Subcutaneous abdominal adipose tissue (tissue), 5 donors: Measurements from ENCODE around the gene VGLL4.

ENCODE experiments used
- H3K27ac ChIP-seq: one replicate; pipeline ENCODE4 v1.7.0; 2013; ENCODE audit warnings: low read depth, mild to moderate bottlenecking, inconsistent platforms, low read length, moderate library complexity
- H3K27me3 ChIP-seq, 5 donors: one replicate each; pipeline ENCODE4 v1.7.0; 2013; ENCODE audit warnings: low read length in 5 of 5, inconsistent platforms in 1 of 5; ENCODE audit not compliant: control insufficient read depth in 5 of 5, insufficient read depth in 4 of 5
- H3K36me3 ChIP-seq, 5 donors: one replicate each; pipeline ENCODE4 v1.7.0; 2013; ENCODE audit warnings: low read length in 5 of 5; ENCODE audit not compliant: control insufficient read depth in 5 of 5, insufficient read depth in 5 of 5
- H3K4me1 ChIP-seq, 5 donors: one replicate each; pipeline ENCODE4 v1.7.0; 2013; ENCODE audit warnings: low read length in 5 of 5, mild to moderate bottlenecking in 3 of 5, moderate library complexity in 1 of 5; ENCODE audit not compliant: control insufficient read depth in 5 of 5, insufficient read depth in 5 of 5
- H3K4me3 ChIP-seq, 5 donors: one replicate each; pipeline ENCODE4 v1.7.0; 2013; ENCODE audit warnings: low read length in 5 of 5, low read depth in 1 of 5
- H3K9ac ChIP-seq, 5 donors: one replicate each; pipeline ENCODE4 v1.7.0; 2013; ENCODE audit warnings: low read length in 5 of 5, mild to moderate bottlenecking in 4 of 5, moderate library complexity in 3 of 5
- H3K9me3 ChIP-seq, 5 donors: one replicate each; pipeline ENCODE4 v1.7.0; 2013; ENCODE audit warnings: low read length in 5 of 5; ENCODE audit not compliant: control insufficient read depth in 5 of 5
- donor health status: healthy.
- donor health status: healthy.
- donor health status: healthy.
- donor health status: healthy.
- donor health status: healthy.

The VGLL4 gene

GRCh38 chr3:11654166-11654565, 10.5 kb upstream of the VGLL4 start:
- no peak overlapping the region for H3K9ac ChIP-seq
- no peaks in the 10 kb centered on the region for H3K27me3 ChIP-seq
- peaks cover 0 to 30% (median 13%) of the 10 kb centered on the region in 5 donors for H3K4me1 ChIP-seq
- no peaks in the 10 kb centered on the region for H3K9me3 ChIP-seq
- no peaks in the 10 kb centered on the region for H3K36me3 ChIP-seq
- H3K27ac ChIP-seq: no peak overlapping the region
- no peak overlapping the region for H3K4me3 ChIP-seq

DNA sequence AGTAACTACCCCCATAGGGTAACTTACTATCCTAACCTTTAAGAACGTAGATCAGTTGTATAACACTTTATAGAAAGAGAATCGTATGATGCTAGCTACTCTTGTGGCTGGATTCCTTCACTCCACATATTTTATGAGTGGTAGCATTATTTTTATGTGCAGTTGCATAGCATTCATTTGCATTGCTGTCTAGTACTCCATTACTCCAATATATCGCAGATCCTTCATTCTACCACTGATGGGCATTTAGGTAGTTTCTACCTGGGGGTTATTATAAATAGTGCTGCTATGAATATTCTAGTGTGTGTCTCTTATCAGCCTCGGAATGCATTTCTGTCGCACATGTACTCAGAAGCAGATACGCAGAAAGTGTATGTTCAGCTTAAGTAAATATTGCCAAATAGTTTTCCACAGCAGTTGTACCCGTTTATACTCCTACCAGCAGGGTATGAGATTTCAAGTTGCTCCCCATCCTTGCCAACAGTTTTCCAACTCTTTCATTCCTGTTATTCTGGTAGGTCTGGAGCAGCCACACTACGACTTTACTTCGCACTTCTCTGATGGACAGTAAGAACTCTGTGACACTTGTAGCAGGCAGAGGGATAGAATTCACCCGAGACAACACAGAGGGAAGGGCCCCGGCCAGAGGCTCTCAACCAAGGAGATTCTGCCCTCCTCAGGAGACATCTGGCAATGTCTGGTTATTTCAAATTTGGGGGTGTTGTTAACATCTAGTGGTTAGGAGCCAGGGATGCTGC, 9.8 kb upstream of the VGLL4 start:
- no peak overlapping the region for H3K9ac ChIP-seq
- no peak overlapping the region for H3K27ac ChIP-seq
- H3K9me3 ChIP-seq: no peaks in the 10 kb centered on the region
- H3K4me1 ChIP-seq: peaks cover 0 to 30% (median 13%) of the 10 kb centered on the region in 5 donors
- H3K4me3 ChIP-seq: no peak overlapping the region
- H3K27me3 ChIP-seq: no peaks in the 10 kb centered on the region
- no peaks in the 10 kb centered on the region for H3K36me3 ChIP-seq

GRCh38 chr3:11651900-11652299, 8.2 kb upstream of the VGLL4 start:
- peaks cover 0 to 15% (median 6%) of the 10 kb centered on the region in 5 donors for H3K4me1 ChIP-seq
- H3K4me3 ChIP-seq: no peak overlapping the region
- H3K9me3 ChIP-seq: no peaks in the 10 kb centered on the region
- no peak overlapping the region for H3K9ac ChIP-seq
- H3K27ac ChIP-seq: no peak overlapping the region
- H3K36me3 ChIP-seq: no peaks in the 10 kb centered on the region
- no peaks in the 10 kb centered on the region for H3K27me3 ChIP-seq

- no peak overlapping the region for H3K4me3 ChIP-seq
- no peaks in the 10 kb centered on the region for H3K9me3 ChIP-seq
- H3K27me3 ChIP-seq: no peaks in the 10 kb centered on the region
- H3K27ac ChIP-seq: no peak overlapping the region
- no peak overlapping the region for H3K9ac ChIP-seq
- peaks cover 0 to 11% (median 2%) of the 10 kb centered on the region in 5 donors for H3K4me1 ChIP-seq
- no peaks in the 10 kb centered on the region for H3K36me3 ChIP-seq
Observed at GRCh38 chr3:11651477-11651876, 7.8 kb upstream of the VGLL4 start.

DNA sequence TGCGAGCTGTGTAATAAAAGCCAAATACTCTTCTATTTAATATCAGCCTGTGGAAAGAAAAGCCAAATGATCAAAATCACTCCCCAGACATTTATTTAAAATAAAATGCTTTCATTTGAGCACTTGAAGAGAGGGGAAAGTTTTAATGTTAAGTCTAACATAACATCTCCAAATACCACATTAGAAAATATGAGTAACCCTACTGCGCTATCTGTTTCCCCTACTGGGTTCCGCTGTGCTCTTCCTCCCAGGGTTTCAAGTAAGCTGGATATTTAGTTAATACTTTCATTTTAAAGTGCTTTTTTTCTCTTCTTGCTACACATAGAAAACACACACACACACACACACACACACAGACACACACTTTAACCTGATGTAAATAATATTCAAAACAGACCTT, 6.7 kb upstream of the VGLL4 start:
- Histone ChIP-seq H3K27ac (no peak overlapping the region), H3K27me3 (no peaks in the 10 kb centered on the region)

DNA sequence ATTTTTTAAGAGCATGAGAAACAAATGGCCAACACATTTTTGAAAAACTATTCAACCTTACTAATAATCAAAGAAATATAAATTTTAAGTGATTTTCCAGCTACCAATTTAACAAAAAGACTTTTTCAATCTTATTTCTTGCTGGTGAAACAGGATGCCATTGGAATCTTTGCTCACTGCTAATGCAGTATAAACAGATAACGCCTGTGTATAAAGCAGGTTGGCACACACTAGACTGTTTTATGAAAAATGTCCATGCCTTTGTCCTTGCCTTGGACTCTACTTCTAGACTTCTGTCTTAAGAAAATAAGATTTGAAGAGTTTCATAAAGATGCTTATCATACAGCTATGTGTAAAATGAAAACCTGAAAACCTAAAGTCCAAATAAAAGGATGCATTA, 5.0 kb upstream of the VGLL4 start:
- Histone ChIP-seq H3K4me3 (no peak overlapping the region), H3K9me3 (no peaks in the 10 kb centered on the region), H3K27ac (no peak overlapping the region), H3K9ac (no peak overlapping the region), H3K36me3 (no peaks in the 10 kb centered on the region), H3K27me3 (no peaks in the 10 kb centered on the region), H3K4me1 (peaks cover 0 to 6% (median 6%) of the 10 kb centered on the region in 5 donors)

More for the DNA sequence above, 6.7 kb upstream of the VGLL4 start:
- no peak overlapping the region for H3K4me3 ChIP-seq
- no peaks in the 10 kb centered on the region for H3K36me3 ChIP-seq
- H3K4me1 ChIP-seq: peaks cover 0 to 3% (median 0%) of the 10 kb centered on the region in 5 donors
- H3K9me3 ChIP-seq: no peaks in the 10 kb centered on the region
- no peak overlapping the region for H3K9ac ChIP-seq

- peaks cover 0 to 47% (median 41%) of the 10 kb centered on the region in 5 donors for H3K4me1 ChIP-seq
- H3K36me3 ChIP-seq: no peaks in the 10 kb centered on the region
- peak overlapping the region; percentile 77 to 93 (median 82) for H3K9ac ChIP-seq
- H3K9me3 ChIP-seq: no peaks in the 10 kb centered on the region
- peak overlapping the region; percentile 78 to 97 (median 87) for H3K4me3 ChIP-seq
- no peaks in the 10 kb centered on the region for H3K27me3 ChIP-seq
- H3K27ac ChIP-seq: peak overlapping the region; percentile 95
Observed at GRCh38 chr3:11643201-11643603, 513 bp downstream of the VGLL4 start.

DNA sequence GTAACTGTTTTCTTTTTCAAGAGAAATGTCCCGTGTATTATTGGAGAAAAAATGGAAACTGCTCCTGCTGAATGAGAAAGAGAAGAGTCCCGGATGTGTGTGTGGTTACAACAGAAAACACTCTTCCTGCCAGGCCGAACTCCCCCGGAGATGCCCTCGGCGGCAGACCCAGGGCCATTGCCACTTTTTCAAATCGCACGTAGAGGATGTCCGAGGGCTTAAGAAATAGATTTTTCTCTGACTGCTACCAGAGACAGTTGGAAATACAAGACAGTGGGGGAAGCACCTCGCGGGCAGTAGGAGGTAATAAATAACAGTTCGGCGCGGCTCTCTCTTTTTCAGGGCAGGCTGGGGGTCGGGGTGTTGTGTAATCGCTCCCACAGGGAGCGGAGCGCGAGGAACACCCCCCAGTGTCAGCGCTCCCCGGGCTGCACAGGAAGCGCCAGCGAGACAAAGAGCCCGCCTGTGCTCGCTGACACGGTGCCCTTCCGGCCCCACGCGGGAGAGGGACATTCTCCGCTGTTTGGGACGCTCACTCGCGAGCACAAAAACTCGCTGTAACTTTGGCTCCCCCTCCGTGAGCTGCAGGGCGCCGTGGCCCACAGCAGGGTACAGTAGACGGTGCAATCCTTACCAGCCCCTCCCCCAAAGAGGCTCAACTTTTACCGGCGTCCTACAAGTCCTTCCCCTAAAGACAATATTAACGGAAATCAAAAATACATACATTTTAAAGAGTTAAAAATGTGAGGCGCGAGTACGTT, 1.1 kb downstream of the VGLL4 start:
- Histone ChIP-seq H3K4me1 (peaks cover under 1 to 53% (median 47%) of the 10 kb centered on the region in 5 donors), H3K9me3 (no peaks in the 10 kb centered on the region), H3K36me3 (no peaks in the 10 kb centered on the region), H3K27ac (peak overlapping the region; percentile 95), H3K9ac (peak overlapping the region; percentile 77 to 93 (median 82)), H3K4me3 (peak overlapping the region; percentile 78 to 97 (median 87)), H3K27me3 (no peaks in the 10 kb centered on the region)

DNA sequence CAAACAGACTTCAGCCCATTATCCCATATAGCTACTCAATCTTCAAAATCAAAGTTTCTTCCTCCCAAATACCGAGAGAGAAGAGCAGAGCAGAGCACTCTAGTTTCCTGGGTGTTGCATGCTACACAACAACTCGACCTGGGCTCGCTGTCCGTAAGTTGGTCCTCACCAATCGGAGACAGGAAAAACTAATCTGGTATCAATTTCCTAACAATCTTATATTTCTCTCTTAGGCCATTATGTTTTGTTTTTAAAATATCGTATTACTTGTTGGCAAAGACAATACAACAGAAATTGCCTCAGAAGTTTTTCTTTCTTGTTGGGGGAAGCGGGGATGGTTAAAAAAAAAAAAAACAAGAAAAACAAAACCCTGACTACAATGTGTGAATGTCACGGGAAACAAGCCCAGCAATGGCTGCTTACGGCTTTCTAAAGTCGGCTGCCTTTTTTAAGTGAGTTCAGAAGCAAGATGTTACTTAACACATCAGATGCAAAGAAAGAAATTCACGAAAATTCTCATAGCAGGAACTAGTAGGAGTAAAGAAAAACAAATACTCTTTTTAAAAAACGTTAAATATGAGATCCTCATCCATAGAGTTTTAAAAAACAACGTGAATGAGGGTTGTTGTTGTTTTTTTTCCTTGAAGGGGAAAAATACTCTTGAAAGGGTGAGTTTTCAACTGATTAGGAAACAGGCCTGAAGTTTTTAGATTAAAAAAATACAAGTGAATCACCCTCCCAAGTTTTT, 1.9 kb downstream of the VGLL4 start:
- peak overlapping the region; percentile 77 to 93 (median 82) for H3K9ac ChIP-seq
- H3K27me3 ChIP-seq: no peaks in the 10 kb centered on the region
- H3K27ac ChIP-seq: peak overlapping the region; percentile 95
- H3K4me1 ChIP-seq: peaks cover 2 to 59% (median 53%) of the 10 kb centered on the region in 5 donors
- no peaks in the 10 kb centered on the region for H3K36me3 ChIP-seq
- no peaks in the 10 kb centered on the region for H3K9me3 ChIP-seq
- peak overlapping the region; percentile 78 to 97 (median 87) for H3K4me3 ChIP-seq
